HepG2 (cell line): ENCODE data around the gene GPC6.

Experiments
- HNRNPLL ChIP-seq: fragments of 200-400 bp; formaldehyde crosslinking; IDR thresholded peaks from 2 replicates; pipeline ENCODE4 v1.6.1; 2017; ENCODE audit warnings: mild to moderate bottlenecking, low read depth, low read length; ENCODE audit not compliant: poor library complexity, severe bottlenecking
- POLR2A ChIP-seq, 2 experiments: IDR thresholded peaks; 2 replicates each; pipeline ENCODE4 v1.6.1; 2011; ENCODE audit warnings: low read depth in 2 of 2, low read length in 2 of 2, mild to moderate bottlenecking in 1 of 2, moderate library complexity in 1 of 2; ENCODE audit not compliant: insufficient read depth in 1 of 2
- TP53 ChIP-seq: sonication (generic); formaldehyde crosslinking; conservative IDR thresholded peaks from 2 replicates; pipeline ENCODE4 v1.4.0; 2020; ENCODE audit warnings: missing genetic modification reagents
- TF ChIP-seq, protein P1 (sequence below): sonication (generic); formaldehyde crosslinking; IDR thresholded peaks from 2 replicates; pipeline ENCODE4 v1.4.0; 2020; ENCODE audit warnings: missing genetic modification reagents
- TF ChIP-seq, protein P2 (sequence below): IDR thresholded peaks from 2 replicates; pipeline ENCODE4 v1.6.1; 2016; ENCODE audit warnings: control low read depth

DNA sequence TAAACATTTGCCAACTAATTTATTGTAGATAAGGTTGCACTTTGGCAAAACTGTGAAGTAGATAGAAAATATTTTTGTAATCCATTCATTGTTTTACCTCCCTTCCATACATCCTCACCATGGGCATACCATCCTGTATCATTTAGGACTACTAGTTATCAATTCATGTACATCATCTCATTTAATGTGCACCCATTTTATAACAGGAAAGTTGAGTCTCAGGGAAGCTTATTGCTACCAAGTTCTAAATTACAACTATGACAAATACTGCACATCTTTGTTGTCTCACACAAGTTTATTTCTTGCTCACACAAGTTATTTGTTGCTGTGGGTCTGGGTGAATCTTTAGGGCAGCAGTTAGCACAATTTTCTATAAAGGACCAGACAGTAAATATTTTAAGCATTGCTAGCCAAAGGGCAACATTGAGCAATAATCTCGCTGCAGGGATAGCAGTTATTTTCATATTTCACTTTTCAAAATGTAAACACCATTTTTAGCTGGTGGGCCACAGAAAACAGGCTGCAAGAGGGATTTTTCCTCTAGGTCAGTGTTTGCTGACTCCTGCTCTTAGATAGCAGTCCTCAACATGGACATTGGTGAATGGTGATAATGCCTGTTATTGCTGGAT is 276.5 kb downstream of the GPC6 start:
- TF ChIP-seq, protein P1, sequence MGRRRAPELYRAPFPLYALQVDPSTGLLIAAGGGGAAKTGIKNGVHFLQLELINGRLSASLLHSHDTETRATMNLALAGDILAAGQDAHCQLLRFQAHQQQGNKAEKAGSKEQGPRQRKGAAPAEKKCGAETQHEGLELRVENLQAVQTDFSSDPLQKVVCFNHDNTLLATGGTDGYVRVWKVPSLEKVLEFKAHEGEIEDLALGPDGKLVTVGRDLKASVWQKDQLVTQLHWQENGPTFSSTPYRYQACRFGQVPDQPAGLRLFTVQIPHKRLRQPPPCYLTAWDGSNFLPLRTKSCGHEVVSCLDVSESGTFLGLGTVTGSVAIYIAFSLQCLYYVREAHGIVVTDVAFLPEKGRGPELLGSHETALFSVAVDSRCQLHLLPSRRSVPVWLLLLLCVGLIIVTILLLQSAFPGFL (CRISPR knock-in tag), result no peak
- TF ChIP-seq, protein P2, sequence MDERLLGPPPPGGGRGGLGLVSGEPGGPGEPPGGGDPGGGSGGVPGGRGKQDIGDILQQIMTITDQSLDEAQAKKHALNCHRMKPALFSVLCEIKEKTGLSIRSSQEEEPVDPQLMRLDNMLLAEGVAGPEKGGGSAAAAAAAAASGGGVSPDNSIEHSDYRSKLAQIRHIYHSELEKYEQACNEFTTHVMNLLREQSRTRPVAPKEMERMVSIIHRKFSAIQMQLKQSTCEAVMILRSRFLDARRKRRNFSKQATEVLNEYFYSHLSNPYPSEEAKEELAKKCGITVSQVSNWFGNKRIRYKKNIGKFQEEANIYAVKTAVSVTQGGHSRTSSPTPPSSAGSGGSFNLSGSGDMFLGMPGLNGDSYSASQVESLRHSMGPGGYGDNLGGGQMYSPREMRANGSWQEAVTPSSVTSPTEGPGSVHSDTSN (CRISPR knock-in tag), result no peak
- no peak for TF ChIP-seq POLR2A (IDR thresholded peaks at IDR 0.05; ENCODE audit: insufficient read depth in 1 of 2, low read depth in 2 of 2, low read length in 2 of 2)
- TF ChIP-seq TP53 (CRISPR knock-in tag), result no peak
- no peak for TF ChIP-seq HNRNPLL
